Retinal pigment epithelial cell (primary cell): Measurements from ENCODE around the gene PARS2.
"Not testable (repeated sequence)": the region's sequence is repeated elsewhere in the genome, so short reads cannot be mapped to it uniquely, and the experiment has no call there.

Experiments used
- DNase-seq: peaks from one replicate; pipeline ENCODE4 v3.0.0-alpha.2; 2010; ENCODE audit warnings: low read depth
- H3K4me3 ChIP-seq: 2 replicates; pipeline ENCODE4 v1.5.1; 2011; ENCODE audit warnings: mild to moderate bottlenecking, low read length, control low read depth, moderate library complexity
- TF ChIP-seq, protein P1 (sequence below): conservative IDR thresholded peaks from 2 replicates; pipeline ENCODE4 v1.5.1; 2011; ENCODE audit warnings: low read depth, low read length, control low read depth, inconsistent platforms

The PARS2 gene

DNA sequence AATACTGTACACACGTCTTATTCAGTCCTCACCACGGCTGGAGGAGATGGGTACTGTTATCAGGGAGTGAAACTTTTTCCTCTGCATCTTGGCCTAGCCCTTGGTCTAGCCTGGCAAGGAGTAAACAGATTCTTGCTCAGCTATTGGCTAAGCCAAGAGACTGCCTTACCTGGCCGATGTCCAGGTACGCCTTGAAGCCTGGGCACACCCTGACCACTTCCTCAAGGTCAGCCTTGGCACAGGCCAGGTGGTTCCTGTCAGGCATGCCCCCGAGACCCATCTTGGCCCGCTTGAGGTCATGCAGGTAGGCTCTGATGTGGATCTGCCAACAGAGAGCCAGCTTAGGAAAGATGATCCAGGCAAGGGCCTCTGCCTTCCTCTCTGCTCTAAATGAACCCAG, 17.8 kb upstream of the PARS2 start:
- H3K4me3 ChIP-seq: no peak overlapping the region
- DNase-seq: no peak
- TF ChIP-seq, protein P1, sequence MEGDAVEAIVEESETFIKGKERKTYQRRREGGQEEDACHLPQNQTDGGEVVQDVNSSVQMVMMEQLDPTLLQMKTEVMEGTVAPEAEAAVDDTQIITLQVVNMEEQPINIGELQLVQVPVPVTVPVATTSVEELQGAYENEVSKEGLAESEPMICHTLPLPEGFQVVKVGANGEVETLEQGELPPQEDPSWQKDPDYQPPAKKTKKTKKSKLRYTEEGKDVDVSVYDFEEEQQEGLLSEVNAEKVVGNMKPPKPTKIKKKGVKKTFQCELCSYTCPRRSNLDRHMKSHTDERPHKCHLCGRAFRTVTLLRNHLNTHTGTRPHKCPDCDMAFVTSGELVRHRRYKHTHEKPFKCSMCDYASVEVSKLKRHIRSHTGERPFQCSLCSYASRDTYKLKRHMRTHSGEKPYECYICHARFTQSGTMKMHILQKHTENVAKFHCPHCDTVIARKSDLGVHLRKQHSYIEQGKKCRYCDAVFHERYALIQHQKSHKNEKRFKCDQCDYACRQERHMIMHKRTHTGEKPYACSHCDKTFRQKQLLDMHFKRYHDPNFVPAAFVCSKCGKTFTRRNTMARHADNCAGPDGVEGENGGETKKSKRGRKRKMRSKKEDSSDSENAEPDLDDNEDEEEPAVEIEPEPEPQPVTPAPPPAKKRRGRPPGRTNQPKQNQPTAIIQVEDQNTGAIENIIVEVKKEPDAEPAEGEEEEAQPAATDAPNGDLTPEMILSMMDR: no peak

DNA sequence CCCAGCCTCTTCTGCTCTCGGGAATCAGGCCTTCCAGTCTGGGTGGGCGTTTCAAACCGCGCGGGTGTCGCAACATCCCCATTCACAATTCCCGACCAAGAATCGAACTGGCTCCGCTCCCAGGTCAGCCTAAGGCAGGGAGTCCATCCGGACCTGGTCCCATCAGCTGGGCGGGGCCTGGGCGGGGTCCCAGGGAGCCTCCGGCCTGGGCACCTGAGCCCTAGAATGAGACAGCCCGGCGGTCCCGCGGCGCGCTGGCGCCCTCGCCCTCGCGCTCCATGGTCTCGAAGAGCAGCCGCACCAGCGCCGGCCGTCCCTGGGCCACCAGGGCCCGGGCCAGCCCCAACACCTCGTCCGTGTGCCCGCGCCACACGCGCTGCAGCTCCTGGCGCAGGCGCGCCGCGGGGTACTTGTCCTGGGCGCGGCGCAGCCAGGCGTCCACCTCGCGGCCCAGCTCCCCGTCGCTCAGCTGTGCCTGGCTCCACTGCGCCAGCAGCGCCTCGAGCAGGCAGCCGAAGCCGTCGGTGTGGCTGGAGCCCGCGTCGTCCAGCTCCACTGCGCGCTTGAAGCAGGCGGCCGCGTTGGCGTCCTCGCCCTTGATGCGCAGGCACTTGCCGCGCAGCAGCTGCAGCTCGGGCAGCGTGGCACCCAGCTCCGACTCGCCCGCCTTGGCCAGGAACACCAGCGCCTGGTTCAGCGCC, 16.9 kb upstream of the PARS2 start:
- DNase-seq: no peak
- H3K4me3 ChIP-seq: no peak overlapping the region
- TF ChIP-seq, protein P1: no peak

DNA sequence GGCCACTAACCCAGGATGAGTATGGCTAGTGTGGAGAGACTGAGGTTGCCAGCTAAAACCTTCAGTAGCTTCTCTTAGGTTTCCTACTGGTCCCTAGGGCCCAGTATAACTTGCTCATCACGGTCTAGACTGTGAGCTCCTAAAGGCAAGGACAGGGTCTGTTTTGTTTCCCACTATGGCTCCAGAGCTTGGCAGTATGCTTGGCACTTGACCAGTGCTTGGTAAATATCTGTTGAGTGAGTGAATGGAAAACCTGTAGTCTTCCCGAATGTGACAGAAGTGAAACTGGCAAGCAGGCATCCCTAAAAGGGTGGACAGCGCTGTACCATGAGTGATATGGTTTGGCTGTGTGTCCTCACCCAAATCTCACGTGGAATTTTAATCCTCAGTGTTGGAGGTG, 13.1 kb upstream of the PARS2 start:
- TF ChIP-seq, protein P1: no peak
- DNase-seq: no peak
- H3K4me3 ChIP-seq: no peak overlapping the region

DNA sequence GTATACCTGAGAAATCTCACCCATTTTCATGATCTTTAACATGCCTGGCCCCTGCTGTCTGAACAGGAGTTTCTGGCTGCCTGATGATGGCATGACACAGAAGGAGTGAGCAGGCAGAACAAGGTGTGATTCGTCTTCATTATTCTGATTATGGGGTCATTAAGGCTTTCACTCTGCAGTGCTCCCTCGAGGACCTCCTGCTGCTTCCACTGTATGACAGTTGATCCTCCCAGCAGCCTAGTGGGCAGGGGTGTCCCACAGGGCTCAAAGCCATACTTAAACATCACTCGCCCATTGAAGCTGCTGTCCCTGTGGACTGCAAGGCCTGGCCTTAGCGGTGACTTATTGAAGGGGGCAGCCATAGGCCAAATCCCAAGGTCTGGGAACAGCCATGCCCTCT, 12.7 kb upstream of the PARS2 start:
- no peak for DNase-seq
- H3K4me3 ChIP-seq: no peak overlapping the region
- TF ChIP-seq, protein P1: no peak

DNA sequence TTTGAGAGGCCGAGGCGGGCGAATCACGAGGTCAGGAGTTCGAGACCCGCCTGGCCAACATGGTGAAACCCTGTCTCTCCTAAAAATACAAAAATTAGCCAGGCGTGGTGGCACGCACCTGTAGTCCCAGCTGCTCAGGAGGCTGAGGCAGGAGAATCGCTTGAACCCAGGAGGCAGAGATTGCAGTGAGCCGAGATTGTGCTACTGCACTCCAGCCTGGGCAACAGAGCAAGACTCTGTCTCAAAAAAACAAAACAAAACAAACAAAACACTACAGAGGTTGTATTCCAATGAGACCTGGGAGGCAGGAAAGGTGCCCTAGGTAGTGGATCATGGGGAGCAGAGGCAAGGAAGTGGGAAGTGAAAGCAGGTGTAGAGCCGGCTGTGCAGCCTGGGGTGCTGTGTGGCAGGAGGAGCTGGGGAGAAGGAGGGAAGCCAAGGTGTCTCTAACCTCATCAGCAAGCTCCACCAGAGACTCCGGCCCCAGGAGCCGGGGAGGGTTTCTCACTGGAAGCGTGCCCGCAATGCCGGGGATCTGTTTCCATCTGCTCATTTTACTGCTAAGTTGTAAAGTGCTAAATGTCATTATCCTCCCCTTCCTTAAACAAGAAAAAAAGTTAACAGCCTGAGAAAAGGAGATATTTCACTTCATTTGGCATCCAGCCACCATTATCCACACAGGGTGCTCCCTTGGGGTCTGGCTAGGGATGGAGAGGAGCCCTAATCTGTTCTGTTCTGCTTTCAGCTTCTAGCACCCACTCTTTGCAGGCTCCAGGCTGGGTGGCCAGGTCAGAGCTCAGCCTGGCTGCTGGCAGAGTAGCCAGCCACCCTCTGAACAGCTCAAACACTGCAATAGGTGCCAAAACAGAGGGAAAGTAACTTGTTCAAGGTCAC, 11.8 kb upstream of the PARS2 start:
- DNase-seq, H3K4me3 ChIP-seq: not testable (repeated sequence)

DNA sequence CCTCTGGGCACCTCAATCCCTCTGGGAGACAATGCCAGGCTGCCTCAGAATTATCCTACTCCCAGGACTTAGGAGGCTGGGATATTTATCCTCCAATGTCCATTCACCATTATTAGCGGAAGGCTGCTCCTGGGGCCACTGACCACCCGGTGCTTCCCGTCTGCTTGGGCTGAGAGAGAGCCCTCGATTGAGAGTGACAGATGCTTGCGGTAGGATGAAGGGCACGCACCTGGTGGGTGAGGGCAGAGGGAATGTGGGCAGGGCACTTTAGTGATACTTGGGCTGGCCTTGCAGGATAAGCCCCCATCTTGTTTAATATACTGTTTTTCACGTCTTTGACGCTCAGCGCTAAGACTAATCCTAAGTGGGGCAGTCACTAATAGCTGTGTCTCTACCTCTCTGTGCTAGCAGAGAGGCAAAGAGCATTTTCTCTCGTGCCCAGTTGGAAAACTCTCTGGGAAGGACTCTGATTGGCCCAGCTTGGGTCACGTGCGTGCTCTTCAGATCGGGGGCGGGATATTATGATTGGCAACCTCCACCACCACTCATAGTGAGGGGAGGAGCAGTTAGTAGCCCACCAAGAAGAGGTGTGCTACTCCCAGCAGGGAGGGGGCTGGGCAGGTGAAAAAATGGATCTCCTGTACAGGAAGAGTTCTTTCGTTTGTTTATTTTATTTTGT, 10.6 kb upstream of the PARS2 start:
- no peak for DNase-seq
- H3K4me3 ChIP-seq: no peak overlapping the region
- TF ChIP-seq, protein P1: no peak

DNA sequence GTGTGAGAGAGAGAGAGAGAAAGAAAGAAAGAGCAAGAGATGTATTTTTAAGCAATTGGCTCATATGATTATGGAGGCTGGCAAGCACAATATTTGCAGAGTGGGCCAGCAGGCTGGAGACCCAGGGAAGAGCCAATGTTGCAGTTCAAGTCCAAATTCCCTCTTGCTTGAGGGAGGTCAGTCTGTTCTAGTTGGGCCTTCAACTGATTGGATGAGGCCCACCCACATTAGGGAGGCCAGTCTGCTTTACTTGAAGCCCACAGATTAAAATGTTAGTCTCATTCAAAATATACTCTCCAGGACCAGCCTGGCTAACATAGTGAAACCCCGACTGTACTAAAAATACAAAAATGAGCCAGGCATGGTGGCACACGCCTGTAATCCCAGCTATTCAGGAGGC, 8.6 kb upstream of the PARS2 start:
- TF ChIP-seq, protein P1: no peak
- H3K4me3 ChIP-seq: no peak overlapping the region
- DNase-seq: no peak
